Measurements from ENCODE around the gene ATP5MC3. TPM values are rescaled to one million over a fixed set of nuclear protein-coding genes. Genes with fewer than 3 reads are reported as not detected.

Gene ATP5MC3
- total and polyA plus RNA-seq, 10 of the 15 experiments (the other 5 are each of a cell fraction or from before 2014, with no cell fraction given) = 308 to 1,196 (median 550) TPM

DNA sequence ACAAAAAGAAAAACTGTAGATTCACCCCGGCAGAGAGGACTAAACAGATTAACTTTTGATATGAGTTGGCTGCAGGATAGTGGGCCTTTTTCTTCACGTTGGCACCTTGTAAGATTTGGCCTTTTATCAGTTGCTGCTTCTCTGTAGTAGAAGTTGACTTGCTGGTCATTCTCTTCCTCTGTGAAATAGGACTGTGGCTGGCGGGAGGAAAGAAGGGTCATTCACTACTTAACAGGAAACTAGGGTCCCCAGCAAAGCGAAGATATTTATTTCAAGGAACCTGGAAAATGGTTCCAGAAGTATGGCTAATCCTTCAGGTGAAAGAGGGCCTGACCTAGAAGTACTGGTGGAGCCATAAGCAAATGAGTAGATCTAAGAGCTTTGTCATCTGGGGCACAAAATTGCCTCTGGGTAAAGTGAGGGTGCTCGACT lies 383 bp upstream of the ATP5MC3 start (continued):
- TF ChIP-seq SRF (IDR thresholded peaks at IDR 0.05; ENCODE audit: low read depth in 2 of 2, low read length in 2 of 2) = no peak
- TF ChIP-seq, protein P1, sequence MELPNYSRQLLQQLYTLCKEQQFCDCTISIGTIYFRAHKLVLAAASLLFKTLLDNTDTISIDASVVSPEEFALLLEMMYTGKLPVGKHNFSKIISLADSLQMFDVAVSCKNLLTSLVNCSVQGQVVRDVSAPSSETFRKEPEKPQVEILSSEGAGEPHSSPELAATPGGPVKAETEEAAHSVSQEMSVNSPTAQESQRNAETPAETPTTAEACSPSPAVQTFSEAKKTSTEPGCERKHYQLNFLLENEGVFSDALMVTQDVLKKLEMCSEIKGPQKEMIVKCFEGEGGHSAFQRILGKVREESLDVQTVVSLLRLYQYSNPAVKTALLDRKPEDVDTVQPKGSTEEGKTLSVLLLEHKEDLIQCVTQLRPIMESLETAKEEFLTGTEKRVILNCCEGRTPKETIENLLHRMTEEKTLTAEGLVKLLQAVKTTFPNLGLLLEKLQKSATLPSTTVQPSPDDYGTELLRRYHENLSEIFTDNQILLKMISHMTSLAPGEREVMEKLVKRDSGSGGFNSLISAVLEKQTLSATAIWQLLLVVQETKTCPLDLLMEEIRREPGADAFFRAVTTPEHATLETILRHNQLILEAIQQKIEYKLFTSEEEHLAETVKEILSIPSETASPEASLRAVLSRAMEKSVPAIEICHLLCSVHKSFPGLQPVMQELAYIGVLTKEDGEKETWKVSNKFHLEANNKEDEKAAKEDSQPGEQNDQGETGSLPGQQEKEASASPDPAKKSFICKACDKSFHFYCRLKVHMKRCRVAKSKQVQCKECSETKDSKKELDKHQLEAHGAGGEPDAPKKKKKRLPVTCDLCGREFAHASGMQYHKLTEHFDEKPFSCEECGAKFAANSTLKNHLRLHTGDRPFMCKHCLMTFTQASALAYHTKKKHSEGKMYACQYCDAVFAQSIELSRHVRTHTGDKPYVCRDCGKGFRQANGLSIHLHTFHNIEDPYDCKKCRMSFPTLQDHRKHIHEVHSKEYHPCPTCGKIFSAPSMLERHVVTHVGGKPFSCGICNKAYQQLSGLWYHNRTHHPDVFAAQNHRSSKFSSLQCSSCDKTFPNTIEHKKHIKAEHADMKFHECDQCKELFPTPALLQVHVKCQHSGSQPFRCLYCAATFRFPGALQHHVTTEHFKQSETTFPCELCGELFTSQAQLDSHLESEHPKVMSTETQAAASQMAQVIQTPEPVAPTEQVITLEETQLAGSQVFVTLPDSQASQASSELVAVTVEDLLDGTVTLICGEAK (IDR thresholded peaks at IDR 0.05; ENCODE audit: borderline replicate concordance) = no peak
- TF ChIP-seq, protein P2, sequence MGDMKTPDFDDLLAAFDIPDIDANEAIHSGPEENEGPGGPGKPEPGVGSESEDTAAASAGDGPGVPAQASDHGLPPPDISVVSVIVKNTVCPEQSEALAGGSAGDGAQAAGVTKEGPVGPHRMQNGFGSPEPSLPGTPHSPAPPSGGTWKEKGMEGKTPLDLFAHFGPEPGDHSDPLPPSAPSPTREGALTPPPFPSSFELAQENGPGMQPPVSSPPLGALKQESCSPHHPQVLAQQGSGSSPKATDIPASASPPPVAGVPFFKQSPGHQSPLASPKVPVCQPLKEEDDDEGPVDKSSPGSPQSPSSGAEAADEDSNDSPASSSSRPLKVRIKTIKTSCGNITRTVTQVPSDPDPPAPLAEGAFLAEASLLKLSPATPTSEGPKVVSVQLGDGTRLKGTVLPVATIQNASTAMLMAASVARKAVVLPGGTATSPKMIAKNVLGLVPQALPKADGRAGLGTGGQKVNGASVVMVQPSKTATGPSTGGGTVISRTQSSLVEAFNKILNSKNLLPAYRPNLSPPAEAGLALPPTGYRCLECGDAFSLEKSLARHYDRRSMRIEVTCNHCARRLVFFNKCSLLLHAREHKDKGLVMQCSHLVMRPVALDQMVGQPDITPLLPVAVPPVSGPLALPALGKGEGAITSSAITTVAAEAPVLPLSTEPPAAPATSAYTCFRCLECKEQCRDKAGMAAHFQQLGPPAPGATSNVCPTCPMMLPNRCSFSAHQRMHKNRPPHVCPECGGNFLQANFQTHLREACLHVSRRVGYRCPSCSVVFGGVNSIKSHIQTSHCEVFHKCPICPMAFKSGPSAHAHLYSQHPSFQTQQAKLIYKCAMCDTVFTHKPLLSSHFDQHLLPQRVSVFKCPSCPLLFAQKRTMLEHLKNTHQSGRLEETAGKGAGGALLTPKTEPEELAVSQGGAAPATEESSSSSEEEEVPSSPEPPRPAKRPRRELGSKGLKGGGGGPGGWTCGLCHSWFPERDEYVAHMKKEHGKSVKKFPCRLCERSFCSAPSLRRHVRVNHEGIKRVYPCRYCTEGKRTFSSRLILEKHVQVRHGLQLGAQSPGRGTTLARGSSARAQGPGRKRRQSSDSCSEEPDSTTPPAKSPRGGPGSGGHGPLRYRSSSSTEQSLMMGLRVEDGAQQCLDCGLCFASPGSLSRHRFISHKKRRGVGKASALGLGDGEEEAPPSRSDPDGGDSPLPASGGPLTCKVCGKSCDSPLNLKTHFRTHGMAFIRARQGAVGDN (IDR thresholded peaks at IDR 0.05) = no peak
- 0 out of 2 replicates have a peak, but pooled peaks have one; percentile 21 for TF ChIP-seq RAD51 (IDR thresholded peaks at IDR 0.05)
- no peak for TF ChIP-seq CHD1 (IDR thresholded peaks at IDR 0.05; ENCODE audit: low read depth, low read length)
- no peak for TF ChIP-seq GABPA (IDR thresholded peaks at IDR 0.05; ENCODE audit: low read depth)
- no peak for TF ChIP-seq BHLHE40 (IDR thresholded peaks at IDR 0.05; ENCODE audit: borderline replicate concordance in 1 of 2, low read depth in 2 of 2, low read length in 1 of 2)
- no peak for TF ChIP-seq MXI1 (IDR thresholded peaks at IDR 0.05; ENCODE audit: low read depth, low read length)
- TF ChIP-seq ESRRA (IDR thresholded peaks at IDR 0.05; ENCODE audit: low read length) = no peak
- no peak for TF ChIP-seq BCL11A (IDR thresholded peaks at IDR 0.05; ENCODE audit: low read depth, low read length)
- TF ChIP-seq, protein P3, sequence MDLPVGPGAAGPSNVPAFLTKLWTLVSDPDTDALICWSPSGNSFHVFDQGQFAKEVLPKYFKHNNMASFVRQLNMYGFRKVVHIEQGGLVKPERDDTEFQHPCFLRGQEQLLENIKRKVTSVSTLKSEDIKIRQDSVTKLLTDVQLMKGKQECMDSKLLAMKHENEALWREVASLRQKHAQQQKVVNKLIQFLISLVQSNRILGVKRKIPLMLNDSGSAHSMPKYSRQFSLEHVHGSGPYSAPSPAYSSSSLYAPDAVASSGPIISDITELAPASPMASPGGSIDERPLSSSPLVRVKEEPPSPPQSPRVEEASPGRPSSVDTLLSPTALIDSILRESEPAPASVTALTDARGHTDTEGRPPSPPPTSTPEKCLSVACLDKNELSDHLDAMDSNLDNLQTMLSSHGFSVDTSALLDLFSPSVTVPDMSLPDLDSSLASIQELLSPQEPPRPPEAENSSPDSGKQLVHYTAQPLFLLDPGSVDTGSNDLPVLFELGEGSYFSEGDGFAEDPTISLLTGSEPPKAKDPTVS (IDR thresholded peaks at IDR 0.05; ENCODE audit: low read depth, low read length) = no peak
- TF ChIP-seq, protein P4, sequence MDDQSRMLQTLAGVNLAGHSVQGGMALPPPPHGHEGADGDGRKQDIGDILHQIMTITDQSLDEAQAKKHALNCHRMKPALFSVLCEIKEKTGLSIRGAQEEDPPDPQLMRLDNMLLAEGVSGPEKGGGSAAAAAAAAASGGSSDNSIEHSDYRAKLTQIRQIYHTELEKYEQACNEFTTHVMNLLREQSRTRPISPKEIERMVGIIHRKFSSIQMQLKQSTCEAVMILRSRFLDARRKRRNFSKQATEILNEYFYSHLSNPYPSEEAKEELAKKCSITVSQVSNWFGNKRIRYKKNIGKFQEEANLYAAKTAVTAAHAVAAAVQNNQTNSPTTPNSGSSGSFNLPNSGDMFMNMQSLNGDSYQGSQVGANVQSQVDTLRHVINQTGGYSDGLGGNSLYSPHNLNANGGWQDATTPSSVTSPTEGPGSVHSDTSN (IDR thresholded peaks at IDR 0.05; ENCODE audit: insufficient replicate concordance, low read depth, low read length) = no peak
- TF ChIP-seq SREBF2 (IDR thresholded peaks at IDR 0.05; ENCODE audit: low read length) = no peak
- TF ChIP-seq CHD4 (IDR thresholded peaks at IDR 0.05) = no peak
- no peak for TF ChIP-seq SMAD1 (IDR thresholded peaks at IDR 0.05; ENCODE audit: low read depth, partially characterized antibody)
- no peak for TF ChIP-seq CBFB (IDR thresholded peaks at IDR 0.05; ENCODE audit: low read depth)
- no peak for TF ChIP-seq CREB1 (IDR thresholded peaks at IDR 0.05; ENCODE audit: low read depth)
- no peak for TF ChIP-seq TCF3 (IDR thresholded peaks at IDR 0.05; ENCODE audit: borderline replicate concordance, insufficient read depth, low read depth, low read length)
